GM21526 (cell line): Measurements from ENCODE around the gene OXGR1.
"Not testable (repeated sequence)": the region's sequence is repeated elsewhere in the genome, so short reads cannot be mapped to it uniquely, and the experiment has no call there.

ENCODE experiments used
- ATAC-seq: cut with Tn5 transposase; IDR thresholded peaks from one replicate; pipeline ENCODE4 v1.9.1; 2021; ENCODE audit warnings: moderate library complexity; ENCODE audit not compliant: unreplicated experiment, low FRiP score

Gene OXGR1

GRCh38 chr13:97008643-97009042 lies 14.4 kb upstream of the OXGR1 start:
- ATAC-seq = no peak

DNA sequence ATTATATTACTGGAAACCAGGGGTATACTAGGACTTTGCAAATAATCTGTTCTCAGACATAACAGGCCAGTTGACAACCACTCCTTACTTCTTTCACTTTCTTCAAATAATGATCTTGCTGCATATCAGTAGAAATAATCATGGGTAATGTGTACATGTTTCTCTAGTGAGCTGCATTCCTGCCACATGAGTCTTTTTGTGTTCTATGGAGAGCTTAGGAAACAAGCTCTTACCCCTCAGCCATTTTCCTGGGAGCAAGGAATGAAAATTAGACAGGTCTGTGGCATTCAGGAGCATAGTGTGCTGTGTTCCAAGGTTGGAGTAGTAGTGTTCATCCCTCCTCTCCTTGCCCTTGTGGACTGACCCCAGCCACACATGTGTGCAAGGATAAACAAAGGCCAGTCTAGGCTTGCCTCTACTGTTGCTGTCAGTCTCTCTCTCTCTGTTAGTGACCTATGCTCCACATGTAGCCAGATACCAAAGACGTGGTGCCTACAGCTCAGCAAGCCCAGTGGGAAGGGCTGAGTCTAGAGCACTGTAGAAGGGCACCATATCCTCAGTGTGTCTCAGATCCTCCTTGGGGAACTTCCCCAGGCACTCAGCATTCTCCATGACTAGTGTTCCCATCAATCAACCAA lies 11.5 kb upstream of the OXGR1 start:
- ATAC-seq = no peak

GRCh38 chr13:97004886-97005285 lies 10.6 kb upstream of the OXGR1 start:
- ATAC-seq = no peak

DNA sequence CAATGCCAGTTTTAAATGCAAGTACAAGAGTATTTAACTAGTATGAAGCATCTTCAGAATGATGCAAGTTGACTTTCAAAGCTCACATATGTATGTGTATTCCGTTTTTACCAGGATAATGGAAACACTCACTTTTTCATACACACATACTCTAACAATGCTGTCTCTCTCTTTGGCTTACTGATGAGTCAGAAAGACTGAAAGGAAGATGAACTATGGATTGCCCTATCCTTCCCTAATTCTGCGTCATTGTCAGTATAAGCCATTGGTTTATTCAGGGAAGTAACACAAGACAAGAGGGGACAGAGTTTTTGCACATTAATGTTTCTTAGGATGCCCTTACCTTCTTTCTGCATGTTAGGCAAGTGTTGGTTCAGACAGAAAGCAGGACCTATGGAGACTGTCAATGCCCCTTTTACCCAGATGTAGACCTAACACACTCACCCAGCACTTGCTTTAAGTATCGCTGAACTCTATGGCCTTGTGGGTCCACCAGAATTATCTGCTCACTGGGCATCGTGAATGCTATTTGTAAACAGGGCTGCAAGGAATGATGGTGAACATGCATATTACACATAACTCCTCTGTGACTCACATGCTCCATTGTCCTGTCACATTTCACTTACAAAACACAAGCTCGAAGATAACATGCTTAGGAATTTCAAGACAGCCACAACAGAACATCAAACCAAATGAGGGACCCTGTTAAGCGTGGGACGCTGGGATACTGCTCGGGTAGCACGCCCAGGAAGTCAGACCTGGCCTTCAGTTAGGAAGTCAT lies 10.0 kb upstream of the OXGR1 start:
- no peak for ATAC-seq

- no peak for ATAC-seq
These were observed 8.8 kb upstream of the OXGR1 start for GRCh38 chr13:97003071-97003470.

DNA sequence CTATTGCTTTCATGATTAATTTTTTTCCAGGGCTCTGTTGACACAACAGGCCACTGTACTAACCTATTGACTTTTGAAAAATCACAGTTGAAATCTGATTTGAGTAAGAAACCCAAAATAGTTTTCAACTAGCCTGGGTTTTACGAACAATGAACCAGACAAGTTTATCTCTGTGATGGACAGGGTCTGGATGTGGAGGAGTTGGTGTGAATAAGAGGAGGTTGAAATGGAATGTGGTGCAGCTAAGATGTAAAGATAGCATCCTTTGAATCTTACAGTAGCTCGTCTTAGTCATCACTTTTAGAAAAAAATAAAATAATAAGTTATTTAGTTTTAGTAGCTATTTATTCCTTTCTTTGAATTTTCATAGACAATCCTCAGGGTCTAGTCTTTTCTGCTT lies 8.3 kb upstream of the OXGR1 start:
- no peak for ATAC-seq

DNA sequence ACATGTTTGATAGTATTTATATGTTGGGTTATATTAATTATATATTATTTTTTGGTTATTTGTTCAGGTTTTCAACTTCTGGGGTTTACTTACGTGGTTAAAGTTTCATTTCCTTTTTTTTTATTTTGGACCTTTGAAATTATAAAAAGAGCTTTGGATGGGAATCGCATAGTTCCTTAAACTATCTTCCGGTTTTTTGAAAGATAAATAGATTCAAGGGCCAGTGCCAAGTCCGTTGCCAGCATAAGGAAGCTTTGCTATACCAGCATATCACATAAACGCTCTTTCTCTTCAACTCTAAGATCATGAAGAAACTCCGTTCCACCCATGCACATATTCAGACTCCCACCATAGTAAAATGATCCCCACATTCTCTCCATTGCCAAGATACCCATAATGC lies 7.4 kb upstream of the OXGR1 start:
- no peak for ATAC-seq

GRCh38 chr13:97000295-97000925 lies 6.1 kb upstream of the OXGR1 start:
- ATAC-seq = no peak

DNA sequence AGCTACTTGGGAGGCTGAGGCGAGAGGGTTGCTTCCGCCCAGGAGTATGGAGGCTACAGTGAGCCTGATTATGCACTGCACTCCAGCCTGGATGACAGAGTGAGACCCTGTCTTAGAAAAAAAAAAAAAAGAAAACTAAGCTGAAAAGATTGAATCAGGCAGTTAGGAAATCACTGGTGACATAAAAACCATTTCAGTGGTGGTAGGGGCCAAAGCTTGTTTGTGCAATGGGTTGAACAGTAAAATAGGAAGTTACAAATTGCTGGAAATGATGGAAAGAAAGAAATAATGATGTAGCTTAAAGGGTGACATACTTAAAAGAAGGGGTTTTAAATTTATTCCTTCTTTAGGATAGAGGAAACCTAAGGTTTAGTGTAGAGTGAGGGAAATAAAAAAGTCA lies 4.8 kb upstream of the OXGR1 start:
- ATAC-seq = no peak

- ATAC-seq = no peak
These were observed 3.8 kb upstream of the OXGR1 start for GRCh38 chr13:96998051-96998450.

GRCh38 chr13:96996886-96997285 lies 2.6 kb upstream of the OXGR1 start:
- ATAC-seq = no peak

GRCh38 chr13:96996107-96996506 lies 1.8 kb upstream of the OXGR1 start:
- no peak for ATAC-seq

DNA sequence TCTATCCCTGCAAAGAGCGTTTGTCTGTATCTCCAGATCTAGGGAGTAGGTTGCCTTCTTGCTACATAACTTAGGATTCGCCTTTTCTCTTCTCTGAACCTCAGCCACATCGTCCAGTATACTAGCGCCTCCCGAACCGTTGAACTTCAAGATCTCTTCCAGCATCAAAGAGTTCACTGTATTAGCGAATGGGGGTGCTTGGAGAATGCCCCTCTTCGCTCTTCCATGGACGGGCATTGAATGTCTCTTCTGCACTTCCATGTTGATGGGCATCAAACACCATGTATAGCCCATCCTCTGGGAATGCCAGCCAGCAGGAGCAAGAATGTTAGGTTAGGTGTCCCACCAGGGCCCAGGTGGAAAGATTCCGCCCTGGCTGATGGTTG lies 575 bp upstream of the OXGR1 start:
- no peak for ATAC-seq

DNA sequence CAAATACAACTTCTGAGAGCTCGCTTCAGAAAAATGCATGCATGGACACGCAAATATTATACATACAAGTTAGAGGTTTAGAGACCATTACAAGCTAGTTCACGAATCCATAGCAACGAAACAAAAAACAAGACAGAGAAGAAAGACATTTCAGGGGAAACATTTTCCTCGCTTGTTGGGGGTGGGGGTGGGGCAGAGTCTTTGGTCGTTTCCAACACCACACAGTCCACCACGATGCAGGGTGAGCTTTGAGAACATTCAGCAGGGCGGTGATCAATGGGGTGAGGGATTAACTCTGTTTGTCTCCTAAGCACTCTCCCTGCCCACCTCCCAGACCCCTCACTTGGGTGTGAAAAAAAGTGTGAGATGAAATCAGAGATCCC lies 651 bp downstream of the OXGR1 start:
- ATAC-seq = no peak

GRCh38 chr13:96992633-96993032 lies 1.6 kb downstream of the OXGR1 start:
- ATAC-seq = no peak

- ATAC-seq = no peak
These were observed 3.2 kb downstream of the OXGR1 start for GRCh38 chr13:96991072-96991471.

DNA sequence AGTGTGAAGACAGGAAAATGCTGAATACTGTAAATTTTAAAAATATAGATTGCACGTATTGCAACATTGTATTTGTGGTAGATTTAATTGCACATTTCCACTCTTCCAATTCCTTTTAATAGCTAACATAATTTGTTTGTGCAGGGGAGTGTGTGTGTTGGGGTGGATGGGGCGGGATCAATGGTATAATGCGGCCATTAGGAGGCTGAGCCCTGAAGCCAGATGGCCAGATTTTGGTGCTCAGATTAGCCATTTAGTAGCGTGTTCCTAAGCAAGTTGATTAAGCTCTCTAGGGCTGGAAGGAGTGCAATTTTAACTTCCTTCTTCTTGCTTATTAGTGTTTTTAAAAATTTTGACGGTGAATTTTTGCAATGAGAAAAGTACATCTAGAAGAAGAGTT lies 5.8 kb downstream of the OXGR1 start:
- ATAC-seq = no peak

DNA sequence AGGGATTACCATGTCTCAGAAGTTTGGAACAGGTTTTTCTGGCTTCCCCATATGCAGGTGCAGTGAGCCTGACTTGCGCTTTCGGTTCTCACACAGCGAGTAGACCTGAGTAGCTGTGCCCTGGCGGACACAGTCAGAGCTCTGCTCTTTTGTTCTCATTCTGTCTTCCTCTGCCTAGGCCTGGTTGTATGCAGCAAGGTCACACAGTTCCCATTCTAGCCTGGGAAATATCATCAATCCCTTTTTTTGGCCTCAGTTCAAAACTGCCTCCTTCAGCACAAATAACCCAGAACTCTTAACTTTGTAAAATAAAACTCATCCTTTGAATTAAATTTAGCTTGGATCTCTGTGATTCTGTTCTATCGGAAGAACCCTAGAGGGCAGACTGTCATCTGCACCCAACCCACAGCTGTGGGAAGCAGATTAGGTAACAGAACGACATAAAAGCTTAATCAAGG lies 10.2 kb downstream of the OXGR1 start:
- peak; percentile 100 for ATAC-seq

GRCh38 chr13:96982672-96983071 lies 11.6 kb downstream of the OXGR1 start:
- ATAC-seq = no peak

DNA sequence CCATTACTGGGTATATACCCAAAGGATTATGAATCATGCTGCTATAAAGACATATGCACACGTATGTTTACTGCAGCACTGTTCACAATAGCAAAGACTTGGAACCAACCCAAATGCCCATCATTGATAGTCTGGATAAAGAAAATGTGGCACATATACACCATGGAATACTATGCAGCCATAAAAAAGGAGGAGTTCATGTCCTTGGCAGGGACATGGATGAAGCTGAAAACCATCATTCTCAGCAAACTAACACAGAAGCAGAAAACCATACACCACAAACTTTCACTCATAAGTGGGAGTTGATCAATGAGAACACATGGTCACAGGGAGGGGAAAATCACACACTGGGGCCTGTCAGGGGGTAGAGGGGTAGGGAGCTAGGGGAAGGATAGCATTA lies 14.4 kb downstream of the OXGR1 start:
- not testable (repeated sequence) for ATAC-seq

GRCh38 chr13:96968027-96968426 lies 26.2 kb downstream of the OXGR1 start:
- no peak for ATAC-seq

DNA sequence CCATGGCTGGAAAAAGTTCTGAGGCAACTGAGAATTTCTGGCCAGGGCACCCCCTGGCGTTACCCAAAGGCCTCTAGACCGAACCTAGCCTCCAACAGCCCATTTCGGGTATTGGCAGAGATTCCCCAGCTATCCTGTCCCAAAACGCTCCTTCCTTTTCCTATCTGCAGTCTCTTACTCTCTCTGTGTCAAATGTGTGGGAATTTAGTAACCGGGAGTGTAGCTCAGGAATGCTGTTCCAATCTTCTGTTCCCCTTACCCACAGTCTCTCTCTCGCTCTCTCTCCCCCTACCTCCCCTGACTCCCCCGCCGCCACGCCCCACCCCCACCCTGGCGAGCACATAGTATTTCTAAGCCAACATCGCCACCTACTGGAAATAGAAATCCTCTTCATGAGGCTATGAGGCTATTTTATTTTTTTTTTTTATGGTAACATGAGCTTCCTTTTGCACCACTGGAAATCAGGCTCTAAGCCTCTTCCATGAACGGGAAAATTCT lies 27.0 kb downstream of the OXGR1 start:
- no peak for ATAC-seq
